H9 (cell line): Measurements from ENCODE around the gene INSYN2B. TPM values are rescaled to one million over a fixed set of nuclear protein-coding genes. Genes with fewer than 3 reads are reported as not detected.
"Not testable (repeated sequence)": the region's sequence is repeated elsewhere in the genome, so short reads cannot be mapped to it uniquely, and the experiment has no call there.

Experiments
- DNase-seq: peaks from one replicate; pipeline ENCODE4 v3.0.0-alpha.2; 2017
- H2AFZ ChIP-seq: one replicate; pipeline ENCODE4 v1.6.1; 2013; ENCODE audit warnings: mild to moderate bottlenecking, low read length, control low read depth, moderate library complexity
- H2AK5ac ChIP-seq: 2 replicates; pipeline ENCODE4 v1.6.1; 2013; ENCODE audit warnings: low read length, control low read depth, mixed read lengths; ENCODE audit not compliant: insufficient read length
- H2BK120ac ChIP-seq: one replicate; pipeline ENCODE4 v1.6.1; 2013; ENCODE audit warnings: low read depth, mild to moderate bottlenecking, low read length, control low read depth, inconsistent platforms; ENCODE audit not compliant: poor library complexity, severe bottlenecking
- H2BK12ac ChIP-seq: 2 replicates; pipeline ENCODE4 v1.6.1; 2013; ENCODE audit warnings: low read length, control low read depth, mixed read lengths, low read depth; ENCODE audit not compliant: insufficient read length
- H2BK15ac ChIP-seq: 2 replicates; pipeline ENCODE4 v1.6.1; 2013; ENCODE audit warnings: low read depth, low read length, control low read depth
- H2BK20ac ChIP-seq: one replicate; pipeline ENCODE4 v1.6.1; 2013; ENCODE audit warnings: low read depth, mild to moderate bottlenecking, low read length, control low read depth, inconsistent platforms; ENCODE audit not compliant: poor library complexity, severe bottlenecking
- H2BK5ac ChIP-seq: 2 replicates; pipeline ENCODE4 v1.6.1; 2013; ENCODE audit warnings: low read length, control low read depth, mixed read lengths; ENCODE audit not compliant: insufficient read length
- H3K14ac ChIP-seq: 2 replicates; pipeline ENCODE4 v1.6.1; 2013; ENCODE audit warnings: low read length, control low read depth; ENCODE audit not compliant: insufficient read depth
- H3K18ac ChIP-seq: 2 replicates; pipeline ENCODE4 v1.6.1; 2013; ENCODE audit warnings: low read depth, mild to moderate bottlenecking, mixed read lengths, low read length, control low read depth; ENCODE audit not compliant: insufficient read length
- H3K23ac ChIP-seq: 2 replicates; pipeline ENCODE4 v1.6.1; 2013; ENCODE audit warnings: low read length, control low read depth, mixed read lengths, low read depth; ENCODE audit not compliant: insufficient read length
- H3K23me2 ChIP-seq: 2 replicates; pipeline ENCODE4 v1.6.1; 2013; ENCODE audit warnings: low read depth, mild to moderate bottlenecking, mixed read lengths, low read length, control low read depth; ENCODE audit not compliant: insufficient read length, poor library complexity, severe bottlenecking
- H3K27ac ChIP-seq: 2 replicates; pipeline ENCODE4 v1.5.1; 2013; ENCODE audit warnings: low read length, control low read depth, mixed read lengths, low read depth; ENCODE audit not compliant: insufficient read length
- H3K27me3 ChIP-seq: 2 replicates; pipeline ENCODE4 v1.6.1; 2013; ENCODE audit warnings: low read length, control low read depth, inconsistent platforms; ENCODE audit not compliant: insufficient read depth
- H3K4ac ChIP-seq: 2 replicates; pipeline ENCODE4 v1.6.1; 2013; ENCODE audit warnings: low read depth, mild to moderate bottlenecking, control low read depth, inconsistent platforms, low read length, moderate library complexity
- H3K4me1 ChIP-seq: 2 replicates; pipeline ENCODE4 v1.6.1; 2013; ENCODE audit warnings: low read length, control low read depth, inconsistent platforms; ENCODE audit not compliant: insufficient read depth
- H3K4me2 ChIP-seq: 2 replicates; pipeline ENCODE4 v1.6.1; 2013; ENCODE audit warnings: low read length, control low read depth, mixed read lengths; ENCODE audit not compliant: insufficient read length, insufficient read depth
- H3K56ac ChIP-seq: 2 replicates; pipeline ENCODE4 v1.6.1; 2013; ENCODE audit warnings: low read depth, mild to moderate bottlenecking, mixed read lengths, low read length, control low read depth; ENCODE audit not compliant: insufficient read length
- H3K79me1 ChIP-seq: 2 replicates; pipeline ENCODE4 v1.6.1; 2013; ENCODE audit warnings: low read depth, mild to moderate bottlenecking, moderate library complexity, low read length, control low read depth, inconsistent platforms; ENCODE audit not compliant: insufficient read depth, poor library complexity, severe bottlenecking
- H3K79me2 ChIP-seq: 2 replicates; pipeline ENCODE4 v1.6.1; 2013; ENCODE audit warnings: low read length, control low read depth, inconsistent platforms; ENCODE audit not compliant: insufficient read depth
- H3K9ac ChIP-seq: 2 replicates; pipeline ENCODE4 v1.6.1; 2013; ENCODE audit warnings: low read length, control low read depth, mixed read lengths; ENCODE audit not compliant: insufficient read length; ENCODE audit errors: extremely low read depth
- H3K9me3 ChIP-seq: one replicate; pipeline ENCODE4 v1.6.1; 2013; ENCODE audit warnings: low read depth, low read length, inconsistent platforms; ENCODE audit not compliant: control insufficient read depth
- H3T11ph ChIP-seq: one replicate; pipeline ENCODE4 v1.6.1; 2013; ENCODE audit warnings: mild to moderate bottlenecking, low read length, control low read depth, inconsistent platforms
- H4K20me1 ChIP-seq: one replicate; pipeline ENCODE4 v1.6.1; 2013; ENCODE audit not compliant: control insufficient read depth, insufficient read length, insufficient read depth
- H4K5ac ChIP-seq: 2 replicates; pipeline ENCODE4 v1.6.1; 2013; ENCODE audit warnings: low read depth, mild to moderate bottlenecking, mixed read lengths, low read length, control low read depth; ENCODE audit not compliant: insufficient read length
- H4K8ac ChIP-seq: replicated peaks from 2 replicates; pipeline ENCODE4 v1.6.1; 2013; ENCODE audit warnings: low read length, control low read depth, mixed read lengths, low read depth; ENCODE audit not compliant: insufficient read length
- H4K91ac ChIP-seq: 2 replicates; pipeline ENCODE4 v1.6.1; 2013; ENCODE audit warnings: low read depth, mild to moderate bottlenecking, moderate library complexity, mixed read lengths, low read length, control low read depth; ENCODE audit not compliant: insufficient read length
- H3K27ac Mint-ChIP-seq, 3 experiments: 2 replicates in 2 of 3; 3 replicates in 1 of 3; pipeline ENCODE4 v1.8.0; 2020 to 2021; ENCODE audit warnings: mixed read lengths in 3 of 3, mild to moderate bottlenecking in 1 of 3, moderate library complexity in 1 of 3
- H3K27me3 Mint-ChIP-seq: 2 replicates; pipeline ENCODE4 v1.8.0; 2021; ENCODE audit warnings: low read depth, mild to moderate bottlenecking, moderate library complexity, mixed read lengths
- H3K36me3 Mint-ChIP-seq, 3 experiments: 2 replicates in 2 of 3; 3 replicates in 1 of 3; pipeline ENCODE4 v1.8.0; 2020 to 2021; ENCODE audit warnings: low read depth in 3 of 3, mixed read lengths in 3 of 3; ENCODE audit not compliant: insufficient read depth in 1 of 3
- H3K4me1 Mint-ChIP-seq, 2 experiments: 2 replicates each; pipeline ENCODE4 v1.8.0; 2020; ENCODE audit warnings: mixed read lengths in 2 of 2
- H3K4me3 Mint-ChIP-seq, 2 experiments: 2 replicates in 1 of 2; 3 replicates in 1 of 2; pipeline ENCODE4 v1.8.0; 2020 to 2021; ENCODE audit warnings: mild to moderate bottlenecking in 2 of 2, mixed read lengths in 2 of 2, moderate library complexity in 1 of 2
- H3K9me3 Mint-ChIP-seq, 2 experiments: 2 replicates in 1 of 2; 3 replicates in 1 of 2; pipeline ENCODE4 v1.8.0; 2020; ENCODE audit warnings: mild to moderate bottlenecking in 2 of 2, mixed read lengths in 2 of 2, moderate library complexity in 1 of 2
- WGBS: extraction: QIAGEN DNeasy Blood & Tissue Kit; methylation state at CpG from one replicate; pipeline ENCODE4 v1.1.7; 2013; ENCODE audit warnings: missing lambda C conversion rate, low lambda C conversion rate, mixed read lengths; ENCODE audit not compliant: insufficient read length; ENCODE audit errors: extremely low coverage; 5-methylcytosine and 5-hydroxymethylcytosine counted together
- total RNA-seq: library from RNA; stranded (reverse); gene quantifications from 2 replicates; pipeline ENCODE4 v1.2.1, GENCODE V29; 2021

INSYN2B gene
- total RNA-seq, 1 experiment from 2014 or later = not detected

GRCh38 chr5:169833681-169834292 lies 146.5 kb downstream of the INSYN2B start:
- not testable (repeated sequence) for H3K4me1 Mint-ChIP-seq, DNase-seq, H3K27me3 Mint-ChIP-seq, H3T11ph ChIP-seq, H3K18ac ChIP-seq, H3K4me1 ChIP-seq, H3K4me2 ChIP-seq, H3K23ac ChIP-seq, H3K79me1 ChIP-seq, H2BK20ac ChIP-seq, H3K79me2 ChIP-seq, H3K14ac ChIP-seq, H3K9me3 ChIP-seq, H4K20me1 ChIP-seq, H2BK12ac ChIP-seq, H3K4ac ChIP-seq, H3K27ac ChIP-seq, H4K5ac ChIP-seq, H3K4me3 Mint-ChIP-seq, H2BK15ac ChIP-seq, H3K27me3 ChIP-seq, H3K9me3 Mint-ChIP-seq, H4K8ac ChIP-seq, H3K23me2 ChIP-seq, H3K9ac ChIP-seq, H3K27ac Mint-ChIP-seq, H2AK5ac ChIP-seq, H3K36me3 Mint-ChIP-seq, H2BK120ac ChIP-seq, H2AFZ ChIP-seq, H2BK5ac ChIP-seq, H4K91ac ChIP-seq, H3K56ac ChIP-seq
- WGBS = no CpG with 5 or more reads among the region's 2 CpGs
